ENCODE measurements around the gene TSHZ2.
A peak's percentile ranks its signal among the peaks of the same experiment; 100 is the strongest.

Gene TSHZ2

DNA sequence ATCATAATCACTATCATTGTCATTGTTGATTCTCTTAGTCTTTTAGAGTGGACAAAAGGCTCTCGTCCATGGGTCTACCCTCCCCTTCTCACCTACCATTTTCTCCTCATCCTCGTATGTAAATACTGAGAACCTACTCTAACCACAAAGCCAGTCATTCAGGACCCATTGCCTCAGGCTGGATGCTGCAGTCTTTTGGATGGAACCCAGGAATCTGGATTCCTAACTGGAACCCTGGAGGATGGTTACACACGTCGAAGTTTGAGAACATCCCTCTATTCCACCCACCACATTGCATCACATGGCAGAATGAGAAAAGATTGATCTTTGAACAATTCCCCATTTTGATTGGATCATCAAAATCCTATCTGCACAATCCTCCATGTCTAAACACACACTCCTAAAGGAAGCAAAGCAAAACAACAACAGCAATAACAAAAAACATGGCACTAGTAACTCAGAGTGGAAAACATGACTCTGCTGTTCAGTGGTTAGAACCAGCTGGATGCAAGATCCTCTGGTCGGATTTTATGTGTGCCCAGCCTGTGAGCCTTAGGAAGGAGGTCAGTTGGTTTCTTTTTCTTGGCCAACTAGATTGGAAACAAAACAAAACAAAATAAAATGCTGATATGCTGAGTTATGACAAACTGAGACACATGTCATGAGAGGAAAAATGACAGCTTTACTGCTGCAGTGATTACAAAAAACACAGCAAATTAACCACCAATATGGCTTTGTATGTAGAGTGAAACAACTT lies 38.0 kb downstream of the TSHZ2 start:
- Histone ChIP-seq H4K20me1 (ENCODE audit: insufficient read depth, low read length) (no peaks in the 10 kb centered on the region), H2AFZ (ENCODE audit: low read depth, low read length) (no peak overlapping the region), H3K9ac (ENCODE audit: low read length) (no peak overlapping the region), H3K4me3 (ENCODE audit: low read length) (no peak overlapping the region), H3K4me1 (ENCODE audit: low read length) (peaks cover 13% of the 10 kb centered on the region), H3K79me2 (ENCODE audit: low read length) (no peaks in the 10 kb centered on the region), H3K9me3 (ENCODE audit: insufficient read depth, low read length) (no peaks in the 10 kb centered on the region), H3K4me2 (ENCODE audit: low read length) (no peak overlapping the region), H3K36me3 (replicated peaks; ENCODE audit: low read depth, low read length) (peaks cover 11% of the 10 kb centered on the region), H3K27me3 (ENCODE audit: low read depth, low read length) (no peaks in the 10 kb centered on the region), H3K27ac (ENCODE audit: low read length) (no peak overlapping the region)
- TF ChIP-seq, protein P1, sequence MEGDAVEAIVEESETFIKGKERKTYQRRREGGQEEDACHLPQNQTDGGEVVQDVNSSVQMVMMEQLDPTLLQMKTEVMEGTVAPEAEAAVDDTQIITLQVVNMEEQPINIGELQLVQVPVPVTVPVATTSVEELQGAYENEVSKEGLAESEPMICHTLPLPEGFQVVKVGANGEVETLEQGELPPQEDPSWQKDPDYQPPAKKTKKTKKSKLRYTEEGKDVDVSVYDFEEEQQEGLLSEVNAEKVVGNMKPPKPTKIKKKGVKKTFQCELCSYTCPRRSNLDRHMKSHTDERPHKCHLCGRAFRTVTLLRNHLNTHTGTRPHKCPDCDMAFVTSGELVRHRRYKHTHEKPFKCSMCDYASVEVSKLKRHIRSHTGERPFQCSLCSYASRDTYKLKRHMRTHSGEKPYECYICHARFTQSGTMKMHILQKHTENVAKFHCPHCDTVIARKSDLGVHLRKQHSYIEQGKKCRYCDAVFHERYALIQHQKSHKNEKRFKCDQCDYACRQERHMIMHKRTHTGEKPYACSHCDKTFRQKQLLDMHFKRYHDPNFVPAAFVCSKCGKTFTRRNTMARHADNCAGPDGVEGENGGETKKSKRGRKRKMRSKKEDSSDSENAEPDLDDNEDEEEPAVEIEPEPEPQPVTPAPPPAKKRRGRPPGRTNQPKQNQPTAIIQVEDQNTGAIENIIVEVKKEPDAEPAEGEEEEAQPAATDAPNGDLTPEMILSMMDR (IDR thresholded peaks at IDR 0.05; ENCODE audit: low read depth, low read length), result no peak
- no peak for TF ChIP-seq EZH2phosphoT487 (IDR thresholded peaks at IDR 0.05; ENCODE audit: low read depth)

DNA sequence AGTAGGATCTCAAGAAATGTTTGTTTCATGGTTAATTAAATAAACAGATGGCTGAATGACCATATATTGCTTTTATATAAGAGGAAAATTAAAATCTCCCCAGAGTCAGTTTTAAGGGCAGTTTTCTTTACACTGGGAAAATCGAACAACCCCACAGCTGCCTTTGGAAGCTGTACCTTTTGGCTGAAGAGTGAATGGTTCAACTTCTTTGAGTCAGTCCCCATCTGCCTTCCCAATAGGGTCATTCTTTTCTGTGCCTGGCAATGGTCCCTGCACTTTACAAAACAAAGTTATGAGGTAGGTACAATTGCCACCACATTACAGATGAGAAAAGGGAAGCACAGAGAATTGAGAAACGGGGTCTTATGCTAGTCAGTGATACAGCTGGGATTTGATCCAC lies 39.5 kb downstream of the TSHZ2 start:
- H4K20me1 ChIP-seq (ENCODE audit: insufficient read depth, low read length), result no peaks in the 10 kb centered on the region
- no peaks in the 10 kb centered on the region for H3K9me3 ChIP-seq (ENCODE audit: insufficient read depth, low read length)
- H3K4me3 ChIP-seq (ENCODE audit: low read length), result no peak overlapping the region
- no peaks in the 10 kb centered on the region for H3K79me2 ChIP-seq (ENCODE audit: low read length)
- no peak overlapping the region for H3K9ac ChIP-seq (ENCODE audit: low read length)
- H3K4me1 ChIP-seq (ENCODE audit: low read length), result peaks cover 13% of the 10 kb centered on the region
- H3K36me3 ChIP-seq (replicated peaks; ENCODE audit: low read depth, low read length), result peaks cover 11% of the 10 kb centered on the region
- TF ChIP-seq EZH2phosphoT487 (IDR thresholded peaks at IDR 0.05; ENCODE audit: low read depth), result no peak
- TF ChIP-seq, protein P1 (IDR thresholded peaks at IDR 0.05; ENCODE audit: low read depth, low read length), result no peak
- H2AFZ ChIP-seq (ENCODE audit: low read depth, low read length), result no peak overlapping the region
- no peak overlapping the region for H3K4me2 ChIP-seq (ENCODE audit: low read length)
- no peak overlapping the region for H3K27ac ChIP-seq (ENCODE audit: low read length)
- no peaks in the 10 kb centered on the region for H3K27me3 ChIP-seq (ENCODE audit: low read depth, low read length)

DNA sequence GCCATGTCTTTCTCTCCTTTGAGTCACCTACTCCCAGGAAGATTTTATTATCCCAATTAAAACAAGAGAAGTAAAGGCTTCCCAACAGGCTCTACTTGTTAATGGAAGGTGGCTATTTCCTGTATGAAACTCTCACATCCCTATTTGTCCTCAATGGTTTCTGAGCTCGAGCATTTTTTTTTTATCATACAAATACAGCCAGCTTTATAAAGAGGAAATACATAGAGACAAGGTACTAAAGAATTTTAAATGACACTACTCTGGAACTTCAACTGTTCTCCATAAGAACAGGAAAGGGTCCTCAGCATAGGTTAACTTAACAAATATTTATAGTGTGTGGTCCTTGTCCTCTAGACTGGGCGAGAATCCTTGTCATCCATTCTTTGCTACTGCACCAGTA lies 41.0 kb downstream of the TSHZ2 start:
- H3K27ac ChIP-seq (ENCODE audit: low read length), result no peak overlapping the region

DNA sequence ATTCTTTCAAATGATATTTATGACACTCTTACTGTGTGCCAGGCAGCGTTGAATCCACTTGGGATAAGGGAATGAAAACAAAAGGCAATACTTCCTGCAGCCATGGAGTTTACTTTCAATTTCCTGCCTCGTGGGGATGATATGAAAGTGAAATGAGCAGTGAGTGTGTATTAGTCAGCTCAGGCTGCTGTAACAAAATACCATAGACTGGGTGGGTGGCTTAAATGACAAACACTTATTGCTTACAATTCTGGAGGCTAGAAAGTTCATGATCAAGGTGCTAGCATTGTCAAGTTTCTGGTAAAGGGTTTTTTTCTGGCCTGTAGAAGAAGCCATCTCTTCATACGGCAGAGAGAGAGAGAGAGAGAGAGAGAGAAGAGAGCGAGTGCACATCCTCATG lies 41.7 kb downstream of the TSHZ2 start:
- H2AFZ ChIP-seq (ENCODE audit: low read depth, low read length), result no peak overlapping the region
- H3K79me2 ChIP-seq (ENCODE audit: low read length), result no peaks in the 10 kb centered on the region

More for the DNA sequence above, 41.0 kb downstream of the TSHZ2 start:
- TF ChIP-seq EZH2phosphoT487 (IDR thresholded peaks at IDR 0.05; ENCODE audit: low read depth), result no peak
- TF ChIP-seq, protein P1 (IDR thresholded peaks at IDR 0.05; ENCODE audit: low read depth, low read length), result no peak
- no peaks in the 10 kb centered on the region for H3K27me3 ChIP-seq (ENCODE audit: low read depth, low read length)
- no peaks in the 10 kb centered on the region for H4K20me1 ChIP-seq (ENCODE audit: insufficient read depth, low read length)
- no peaks in the 10 kb centered on the region for H3K9me3 ChIP-seq (ENCODE audit: insufficient read depth, low read length)
- H3K4me1 ChIP-seq (ENCODE audit: low read length), result peaks cover 13% of the 10 kb centered on the region
- H3K79me2 ChIP-seq (ENCODE audit: low read length), result no peaks in the 10 kb centered on the region
- no peak overlapping the region for H2AFZ ChIP-seq (ENCODE audit: low read depth, low read length)
- peaks cover 11% of the 10 kb centered on the region for H3K36me3 ChIP-seq (replicated peaks; ENCODE audit: low read depth, low read length)
- peak overlapping the region; percentile 21; the same call in 1 of the 2 replicates for H3K4me2 ChIP-seq (ENCODE audit: low read length)
- no peak overlapping the region for H3K9ac ChIP-seq (ENCODE audit: low read length)
- H3K4me3 ChIP-seq (ENCODE audit: low read length), result no peak overlapping the region

More for the DNA sequence above, 41.7 kb downstream of the TSHZ2 start:
- Histone ChIP-seq H3K4me1 (ENCODE audit: low read length) (peaks cover 13% of the 10 kb centered on the region), H3K4me2 (ENCODE audit: low read length) (no peak overlapping the region), H3K36me3 (replicated peaks; ENCODE audit: low read depth, low read length) (peaks cover 11% of the 10 kb centered on the region), H3K9ac (ENCODE audit: low read length) (no peak overlapping the region), H3K27ac (ENCODE audit: low read length) (no peak overlapping the region), H3K4me3 (ENCODE audit: low read length) (no peak overlapping the region), H3K27me3 (ENCODE audit: low read depth, low read length) (no peaks in the 10 kb centered on the region), H4K20me1 (ENCODE audit: insufficient read depth, low read length) (no peaks in the 10 kb centered on the region), H3K9me3 (ENCODE audit: insufficient read depth, low read length) (no peaks in the 10 kb centered on the region)
- TF ChIP-seq EZH2phosphoT487 (IDR thresholded peaks at IDR 0.05; ENCODE audit: low read depth), result no peak
- TF ChIP-seq, protein P1 (IDR thresholded peaks at IDR 0.05; ENCODE audit: low read depth, low read length), result no peak
